Keratinocyte (primary cell): Measurements from ENCODE around the gene FRY.

ENCODE experiments used
- CTCF ChIP-seq, 3 experiments: IDR thresholded peaks in 1 of 3; conservative IDR thresholded peaks in 1 of 3; optimal IDR thresholded peaks in 1 of 3; 2 replicates in 2 of 3; 3 replicates in 1 of 3; pipeline versions ENCODE3 to v1.5.1; 2011; ENCODE audit warnings: low read length in 3 of 3, mild to moderate bottlenecking in 3 of 3, moderate library complexity in 2 of 3, control low read depth in 1 of 3, inconsistent platforms in 1 of 3; ENCODE audit not compliant: insufficient read depth in 2 of 3; ENCODE audit errors: extremely low read depth in 1 of 3
- EZH2 ChIP-seq: IDR thresholded peaks from one replicate; pipeline ENCODE4 v1.6.1; 2012; ENCODE audit warnings: inconsistent platforms, mild to moderate bottlenecking, low read length, moderate library complexity

- TF ChIP-seq CTCF (optimal IDR thresholded peaks at IDR 0.05 in 1 of 3, IDR thresholded peaks at IDR 0.05 in 1 of 3, conservative IDR thresholded peaks at IDR 0.05 in 1 of 3; ENCODE audit: extremely low read depth in 1 of 3, insufficient read depth in 2 of 3, low read length in 3 of 3) (no peak), EZH2 (no peak)
These were observed 145.1 kb downstream of the FRY start for GRCh38 chr13:32176696-32177095.
